Stimulated activated memory B cell treated with anti-CD40 and anti-IgM and Interleukin-4, amounts not matched to agents 10 μg/mL and 1 μg/mL and 100 μg/mL, for 72 hours (primary cell): ENCODE measurements around the gene MYO18A.
"Not testable (repeated sequence)": the region's sequence is repeated elsewhere in the genome, so short reads cannot be mapped to it uniquely, and the experiment has no call there.

Experiments used
- ATAC-seq: fragments of 150-1000 bp; cut with Tn5 transposase; 2 replicates; pipeline ENCODE4 v1.10.0; 2021
- H3K27ac Mint-ChIP-seq: one replicate; pipeline ENCODE4 v1.8.0; 2022; ENCODE audit warnings: mild to moderate bottlenecking, mixed read lengths
- H3K27me3 Mint-ChIP-seq: one replicate; pipeline ENCODE4 v1.8.0; 2022; ENCODE audit warnings: mixed read lengths
- H3K36me3 Mint-ChIP-seq: one replicate; pipeline ENCODE4 v1.8.0; 2022; ENCODE audit warnings: mixed read lengths
- H3K4me1 Mint-ChIP-seq: one replicate; pipeline ENCODE4 v1.8.0; 2022; ENCODE audit warnings: mixed read lengths
- H3K4me3 Mint-ChIP-seq: one replicate; pipeline ENCODE4 v1.8.0; 2022; ENCODE audit warnings: mild to moderate bottlenecking, moderate library complexity, mixed read lengths
- H3K9me3 Mint-ChIP-seq: one replicate; pipeline ENCODE4 v1.8.0; 2022; ENCODE audit warnings: mixed read lengths

MYO18A gene

DNA sequence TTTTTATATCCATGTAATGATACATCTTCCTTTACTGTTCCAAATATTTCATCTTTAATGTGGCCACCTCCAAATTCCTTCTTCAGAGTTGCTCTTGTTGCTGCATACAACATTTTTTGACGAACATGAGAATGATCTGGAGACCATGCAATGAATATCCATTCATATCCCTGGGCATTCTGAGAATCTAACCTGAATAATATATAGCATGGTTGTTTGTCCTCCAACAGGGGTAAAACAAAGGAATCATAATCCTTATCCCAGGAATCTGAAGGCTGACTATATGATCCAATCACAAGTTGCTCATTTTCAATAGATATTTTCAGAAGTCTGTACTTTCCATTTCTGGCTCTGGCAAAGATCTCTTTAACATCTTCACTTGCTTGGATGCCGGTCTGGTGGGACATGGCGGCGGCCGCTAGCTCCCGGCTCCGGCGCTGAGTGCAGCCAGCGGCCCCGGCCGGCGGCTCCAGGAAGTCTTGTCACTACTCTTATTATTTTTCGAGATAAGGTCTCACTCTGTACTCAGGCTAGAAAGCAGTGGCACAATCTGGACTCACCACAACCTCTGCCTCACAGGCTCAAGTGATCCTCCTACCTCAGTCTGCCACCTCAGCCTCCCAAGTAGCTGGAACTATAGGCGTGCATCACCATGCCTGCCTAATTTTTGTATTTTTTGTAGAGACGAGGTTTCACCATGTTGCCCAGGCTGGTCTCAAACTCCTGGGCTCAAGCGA, 24.0 kb upstream of the MYO18A start:
- H3K4me1 Mint-ChIP-seq, H3K9me3 Mint-ChIP-seq, H3K27ac Mint-ChIP-seq, H3K4me3 Mint-ChIP-seq, H3K36me3 Mint-ChIP-seq: not testable (repeated sequence)
- ATAC-seq, result peak; percentile 51
- H3K27me3 Mint-ChIP-seq, result peaks cover 15% of the 10 kb centered on the region

DNA sequence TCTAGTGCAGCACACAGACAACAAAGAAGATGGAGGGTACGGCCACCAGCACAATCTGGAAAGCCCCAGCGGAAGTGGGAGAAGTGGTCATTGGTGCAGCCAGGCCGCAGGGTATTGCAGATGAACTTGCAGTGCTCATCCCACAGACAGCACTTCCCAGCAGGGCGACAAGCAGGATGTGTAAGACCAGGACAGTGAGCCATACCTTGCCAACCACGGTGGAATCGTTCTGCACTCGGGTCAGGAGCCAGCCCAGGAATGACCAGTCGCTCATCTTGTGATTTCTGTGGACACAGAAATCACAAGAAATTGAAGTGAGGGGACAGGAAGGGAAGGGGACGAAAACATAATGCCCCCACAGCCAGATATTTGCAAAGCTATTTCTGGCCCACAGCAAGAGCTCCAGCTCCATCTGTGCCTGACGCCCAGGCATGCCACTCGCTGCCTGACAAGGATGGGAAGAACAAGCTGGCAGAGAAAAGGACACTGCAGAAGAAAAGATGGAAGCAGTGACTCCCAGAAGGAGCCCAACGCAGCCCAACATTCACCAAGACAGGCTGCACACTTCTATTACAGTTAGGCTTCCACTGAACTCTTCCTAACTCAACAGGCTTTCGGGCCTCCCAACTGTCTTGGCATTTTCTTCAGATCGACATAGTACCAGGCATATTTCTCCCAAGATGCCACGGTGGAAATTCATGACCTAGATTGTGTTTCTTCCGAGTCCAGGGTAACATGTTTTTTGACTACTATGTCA, 17.5 kb upstream of the MYO18A start:
- ATAC-seq, result no peak
- H3K27me3 Mint-ChIP-seq, result no peaks in the 10 kb centered on the region
- H3K4me3 Mint-ChIP-seq, result no peak overlapping the region
- H3K9me3 Mint-ChIP-seq, result no peaks in the 10 kb centered on the region
- peaks cover 16% of the 10 kb centered on the region for H3K4me1 Mint-ChIP-seq
- no peaks in the 10 kb centered on the region for H3K36me3 Mint-ChIP-seq
- H3K27ac Mint-ChIP-seq, result no peak overlapping the region

DNA sequence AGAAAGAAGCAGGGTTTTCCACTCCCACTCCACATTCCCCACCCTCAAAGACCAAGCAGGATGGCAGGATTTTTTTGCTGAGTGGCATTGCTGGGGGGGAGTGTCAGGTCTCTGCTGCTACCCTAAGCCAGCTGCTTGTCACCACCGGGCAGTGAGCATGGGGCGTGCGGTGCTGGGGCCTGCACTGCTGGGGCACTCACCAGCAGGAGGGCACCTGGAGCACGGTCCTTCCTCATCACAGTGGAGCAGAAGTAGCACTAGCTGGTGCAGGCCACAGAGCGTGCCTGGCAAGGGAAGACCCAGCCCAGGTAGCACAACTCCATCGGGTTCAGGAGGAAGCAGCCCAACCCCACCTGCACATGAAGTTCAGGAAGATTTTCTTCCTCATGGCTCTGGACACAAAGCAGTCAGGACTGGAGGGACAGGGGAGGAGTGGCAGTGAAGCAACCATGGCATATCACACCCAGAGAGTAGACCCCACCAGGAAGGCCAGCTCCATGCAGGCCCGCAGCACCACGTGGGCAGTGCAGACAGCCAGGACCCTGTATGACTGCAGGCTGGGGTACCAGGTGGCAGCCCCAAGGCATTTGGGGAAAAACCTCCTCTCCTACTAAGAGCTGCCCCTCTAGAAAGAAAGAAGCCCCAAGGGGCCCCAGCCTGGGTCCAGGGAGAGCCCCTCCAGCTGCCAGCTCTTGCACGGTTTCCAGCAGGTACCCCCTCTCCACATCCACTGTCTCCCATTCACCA, 16.7 kb upstream of the MYO18A start:
- no peak for ATAC-seq
- Mint-ChIP-seq H3K4me3 (no peak overlapping the region), H3K27me3 (no peaks in the 10 kb centered on the region), H3K27ac (no peak overlapping the region), H3K9me3 (no peaks in the 10 kb centered on the region), H3K4me1 (peaks cover 16% of the 10 kb centered on the region), H3K36me3 (no peaks in the 10 kb centered on the region)

DNA sequence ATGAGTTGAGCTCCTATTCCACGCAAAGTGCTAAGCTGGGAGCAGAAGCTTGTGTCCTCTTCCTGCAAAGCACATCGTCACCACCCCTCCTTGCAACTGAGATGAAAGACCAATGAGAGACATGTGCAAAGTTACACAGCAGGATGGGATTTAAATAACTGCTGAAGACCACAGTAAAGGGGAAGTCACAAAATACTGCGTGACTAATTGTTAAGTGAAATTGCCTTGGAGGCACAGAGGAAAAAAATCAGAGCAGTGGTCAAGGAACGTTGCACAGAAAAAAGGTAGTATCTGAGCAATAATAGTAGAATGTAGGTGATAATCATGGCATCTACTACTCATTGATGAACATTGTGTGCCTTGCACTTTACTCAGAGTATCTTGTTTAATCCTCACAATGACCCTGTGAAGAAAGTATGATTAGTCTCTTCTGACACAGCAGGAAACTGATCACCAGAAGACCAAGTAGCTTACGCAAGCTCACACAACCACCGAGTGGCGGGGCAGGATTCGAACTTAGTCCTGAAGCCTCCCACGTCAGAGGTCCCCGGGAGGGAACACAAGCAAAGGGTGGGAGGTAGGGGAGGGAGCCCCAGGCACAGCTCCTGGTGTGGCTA, 15.4 kb upstream of the MYO18A start:
- no peaks in the 10 kb centered on the region for H3K27me3 Mint-ChIP-seq
- peaks cover 16% of the 10 kb centered on the region for H3K4me1 Mint-ChIP-seq
- no peaks in the 10 kb centered on the region for H3K9me3 Mint-ChIP-seq
- ATAC-seq, result peak; percentile 92
- H3K36me3 Mint-ChIP-seq, result no peaks in the 10 kb centered on the region
- peak overlapping the region; percentile 79 for H3K27ac Mint-ChIP-seq
- peak overlapping the region; percentile 58 for H3K4me3 Mint-ChIP-seq

DNA sequence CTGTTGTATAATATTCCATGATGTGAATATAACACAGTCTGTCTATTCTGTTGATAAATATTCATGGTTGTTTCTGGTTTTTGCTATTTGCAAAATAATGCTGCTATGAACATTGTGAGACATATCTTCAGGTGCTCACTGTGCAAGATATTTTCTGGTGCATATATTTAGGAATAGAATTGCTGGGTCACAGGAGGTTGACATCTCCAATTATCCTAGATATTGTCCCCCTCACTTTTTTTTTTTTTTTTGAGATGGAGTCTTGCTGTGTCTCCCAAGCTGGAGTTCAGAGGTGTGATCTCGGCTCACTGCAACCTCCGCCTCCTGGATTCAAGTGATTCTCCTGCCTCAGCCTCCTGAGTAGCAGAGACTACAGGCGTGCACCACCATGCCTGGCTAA, 14.5 kb upstream of the MYO18A start:
- ATAC-seq, result no peak
- Mint-ChIP-seq H3K27me3 (no peaks in the 10 kb centered on the region), H3K4me1 (peaks cover 16% of the 10 kb centered on the region), H3K36me3 (no peaks in the 10 kb centered on the region), H3K27ac (peak overlapping the region; percentile 79), H3K4me3 (no peak overlapping the region), H3K9me3 (no peaks in the 10 kb centered on the region)

DNA sequence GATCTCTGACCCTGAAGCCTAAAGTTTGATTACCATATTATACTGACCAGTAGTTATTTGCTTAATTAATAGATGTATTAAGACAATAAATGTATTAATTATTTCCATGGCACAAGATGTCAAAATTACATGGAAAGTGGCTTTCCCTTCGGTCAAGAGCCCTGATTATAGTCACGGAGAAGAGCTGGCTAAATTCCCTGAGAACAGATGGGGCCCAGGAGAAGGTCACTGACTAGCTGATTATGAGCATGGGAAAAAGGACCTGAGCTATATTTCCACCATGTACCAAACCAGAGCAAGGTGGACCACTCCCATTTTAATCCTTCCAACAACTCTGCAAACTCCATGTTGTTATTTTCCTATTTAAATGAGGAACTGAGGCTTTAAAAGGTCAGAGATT, 12.9 kb upstream of the MYO18A start:
- no peak for ATAC-seq
- Mint-ChIP-seq H3K27me3 (no peaks in the 10 kb centered on the region), H3K27ac (no peak overlapping the region), H3K9me3 (no peaks in the 10 kb centered on the region), H3K36me3 (no peaks in the 10 kb centered on the region), H3K4me3 (no peak overlapping the region), H3K4me1 (peaks cover 16% of the 10 kb centered on the region)

DNA sequence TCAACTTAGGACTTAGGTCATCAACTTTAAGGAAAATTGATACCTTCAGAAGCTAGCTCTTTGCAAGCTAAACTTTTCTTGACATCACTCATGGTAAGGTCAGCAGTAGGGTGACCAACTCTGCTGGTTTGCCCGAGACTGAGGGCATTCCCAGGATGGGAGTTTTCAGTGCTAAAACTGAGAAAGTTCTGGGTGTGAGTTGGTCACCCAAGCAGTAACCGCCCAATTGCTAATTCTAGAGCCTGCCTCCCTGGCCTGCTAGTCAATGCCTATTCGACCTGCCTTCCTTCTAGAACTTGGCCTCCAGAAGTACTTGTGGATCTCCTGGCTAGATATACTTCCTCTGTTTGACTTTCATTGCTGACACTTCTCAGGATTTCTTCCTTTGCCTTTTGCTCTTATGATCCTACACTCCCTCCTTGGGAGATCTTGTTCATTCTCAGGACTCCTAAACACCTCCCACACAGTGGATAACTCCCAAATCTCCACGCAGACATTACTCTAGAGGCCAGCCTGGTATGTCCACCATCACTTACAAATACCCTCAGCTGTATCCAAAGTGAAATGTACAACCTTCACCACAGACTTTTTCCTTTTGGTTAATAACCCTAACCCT, 10.5 kb upstream of the MYO18A start:
- no peak overlapping the region for H3K27ac Mint-ChIP-seq
- no peaks in the 10 kb centered on the region for H3K27me3 Mint-ChIP-seq
- no peak overlapping the region for H3K4me3 Mint-ChIP-seq
- peaks cover 9% of the 10 kb centered on the region for H3K4me1 Mint-ChIP-seq
- ATAC-seq, result no peak
- no peaks in the 10 kb centered on the region for H3K9me3 Mint-ChIP-seq
- no peaks in the 10 kb centered on the region for H3K36me3 Mint-ChIP-seq

DNA sequence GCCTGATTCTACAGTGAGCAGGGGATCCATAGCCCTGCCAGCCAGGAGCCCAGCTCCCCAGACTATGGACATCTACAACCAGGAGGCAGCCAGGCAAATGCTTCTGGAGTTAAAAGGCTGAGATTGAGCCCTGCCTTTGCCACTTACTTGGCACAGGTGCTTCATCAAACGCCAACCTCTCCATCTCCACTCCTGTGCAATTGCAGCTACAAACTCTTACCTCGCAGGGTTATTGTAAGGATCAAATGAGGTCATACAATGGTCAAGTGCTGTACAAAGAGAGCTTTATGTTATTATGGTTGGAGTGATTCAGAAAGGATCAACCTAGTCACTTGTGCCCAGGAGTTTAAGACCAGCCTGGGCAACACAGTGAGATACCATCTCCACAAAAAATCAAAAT, 9.8 kb upstream of the MYO18A start:
- Mint-ChIP-seq H3K4me3 (no peak overlapping the region), H3K4me1 (peaks cover 2% of the 10 kb centered on the region), H3K27ac (no peak overlapping the region), H3K27me3 (no peaks in the 10 kb centered on the region), H3K9me3 (no peaks in the 10 kb centered on the region), H3K36me3 (no peaks in the 10 kb centered on the region)
- no peak for ATAC-seq

DNA sequence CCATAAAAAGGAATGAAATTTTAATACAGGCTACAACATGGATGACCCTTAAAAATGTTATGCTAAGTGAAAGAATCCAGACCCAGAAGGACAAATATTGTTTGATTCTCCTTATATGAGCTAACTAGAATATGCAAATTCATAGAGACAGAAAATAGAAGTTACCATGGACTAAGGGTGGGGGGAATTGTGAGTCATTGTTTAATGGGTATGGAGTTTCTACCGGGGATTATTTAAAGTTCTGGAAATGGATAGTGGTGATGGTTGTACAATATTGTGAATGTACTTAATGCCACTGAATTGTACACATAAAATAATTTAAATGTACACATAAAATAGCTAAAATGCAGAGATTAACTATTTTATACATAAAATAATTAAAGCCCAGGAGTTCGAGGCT, 9.2 kb upstream of the MYO18A start:
- Mint-ChIP-seq H3K9me3 (no peaks in the 10 kb centered on the region), H3K27ac (no peak overlapping the region), H3K27me3 (no peaks in the 10 kb centered on the region), H3K4me3 (no peak overlapping the region), H3K36me3 (no peaks in the 10 kb centered on the region), H3K4me1 (no peaks in the 10 kb centered on the region)
- no peak for ATAC-seq

DNA sequence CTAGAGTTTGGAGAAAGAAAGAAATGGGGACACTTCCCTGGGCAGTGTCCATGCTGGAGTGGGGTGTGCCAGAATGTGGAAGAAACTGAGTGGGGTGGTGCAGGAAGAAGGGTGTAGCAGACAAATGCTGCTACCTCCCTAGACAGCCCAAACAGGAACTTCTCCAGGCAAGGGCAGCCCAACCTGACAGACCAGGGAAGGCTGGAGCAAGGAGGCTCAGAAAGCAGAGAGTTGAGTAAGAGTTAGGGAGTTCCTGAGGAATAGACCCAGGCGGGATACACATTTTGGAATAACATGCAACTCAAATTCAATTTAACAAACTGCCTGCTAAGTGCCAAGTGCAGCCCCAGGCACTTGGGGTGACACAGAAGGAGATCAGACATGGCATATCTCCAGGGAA, 1.0 kb upstream of the MYO18A start:
- Mint-ChIP-seq H3K4me3 (no peak overlapping the region), H3K9me3 (no peaks in the 10 kb centered on the region)

DNA sequence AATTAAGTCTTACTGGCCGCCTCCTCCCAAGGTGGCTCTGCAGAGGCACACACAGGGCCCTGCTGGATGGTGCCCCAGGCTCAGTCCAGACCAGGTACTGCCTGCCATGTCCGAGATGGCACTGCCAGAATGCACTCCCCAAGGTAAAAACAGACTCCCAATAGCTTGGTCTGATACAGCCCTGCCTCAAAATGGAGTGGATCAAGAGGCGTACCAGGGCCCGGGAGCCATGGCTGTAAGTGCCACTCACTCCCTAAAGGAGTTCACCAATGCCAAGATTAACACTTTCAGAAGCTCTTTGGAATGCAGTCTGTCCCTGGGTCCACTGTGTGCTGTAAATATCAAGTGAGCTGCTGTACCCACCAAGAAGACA, 576 bp upstream of the MYO18A start:
- peak overlapping the region; percentile 72 for H3K4me3 Mint-ChIP-seq
- peaks cover 47% of the 10 kb centered on the region for H3K4me1 Mint-ChIP-seq
- no peak for ATAC-seq
- H3K36me3 Mint-ChIP-seq, result no peaks in the 10 kb centered on the region
- peak overlapping the region; percentile 72 for H3K27ac Mint-ChIP-seq
- no peaks in the 10 kb centered on the region for H3K9me3 Mint-ChIP-seq
- H3K27me3 Mint-ChIP-seq, result no peaks in the 10 kb centered on the region

More for the DNA sequence above, 1.0 kb upstream of the MYO18A start:
- no peaks in the 10 kb centered on the region for H3K36me3 Mint-ChIP-seq
- no peak for ATAC-seq
- peaks cover 42% of the 10 kb centered on the region for H3K4me1 Mint-ChIP-seq
- H3K27ac Mint-ChIP-seq, result no peak overlapping the region
- H3K27me3 Mint-ChIP-seq, result no peaks in the 10 kb centered on the region

DNA sequence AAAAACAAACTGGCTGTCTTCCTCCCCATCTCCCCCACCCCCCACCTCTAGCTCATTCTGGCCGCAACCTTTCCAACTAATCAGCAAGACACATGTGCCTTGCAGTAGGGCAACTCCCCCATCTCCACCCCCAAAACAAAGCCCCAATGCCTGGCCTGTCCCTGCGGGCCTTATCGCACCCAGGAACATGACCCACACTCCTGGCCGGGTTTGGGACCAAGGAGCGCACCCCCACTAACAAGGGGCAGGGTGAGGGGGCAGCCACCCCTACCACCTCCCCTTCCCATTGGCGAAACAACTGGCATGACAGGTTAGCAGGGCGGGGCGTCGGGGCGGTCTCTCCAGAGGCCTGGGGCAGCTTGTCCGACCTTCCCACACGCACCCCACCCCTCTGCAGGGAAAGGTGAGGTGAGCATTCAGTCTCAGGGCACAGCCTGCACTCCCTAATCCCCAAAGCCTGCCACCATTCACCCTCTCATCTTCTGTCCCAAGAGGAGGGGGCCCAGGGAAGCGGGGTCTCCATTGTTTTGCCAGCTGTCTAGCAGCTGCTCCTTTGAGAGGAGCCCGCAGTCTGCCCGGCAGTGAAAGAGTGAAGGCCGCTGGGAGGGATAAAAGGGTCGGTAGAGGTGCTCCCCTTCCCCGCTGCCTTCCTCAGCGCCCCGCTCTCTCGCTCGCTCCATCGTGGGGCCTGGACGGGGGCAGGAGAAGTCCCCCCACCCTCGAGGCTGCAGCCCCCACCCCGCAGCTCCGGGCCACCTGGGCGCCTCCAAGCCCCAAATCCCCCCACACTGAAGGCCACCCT, 765 bp downstream of the MYO18A start:
- Mint-ChIP-seq H3K27ac (no peak overlapping the region), H3K27me3 (no peaks in the 10 kb centered on the region), H3K4me3 (peak overlapping the region; percentile 71), H3K36me3 (no peaks in the 10 kb centered on the region), H3K9me3 (no peaks in the 10 kb centered on the region), H3K4me1 (peaks cover 47% of the 10 kb centered on the region)
- ATAC-seq, result peak; percentile 1

DNA sequence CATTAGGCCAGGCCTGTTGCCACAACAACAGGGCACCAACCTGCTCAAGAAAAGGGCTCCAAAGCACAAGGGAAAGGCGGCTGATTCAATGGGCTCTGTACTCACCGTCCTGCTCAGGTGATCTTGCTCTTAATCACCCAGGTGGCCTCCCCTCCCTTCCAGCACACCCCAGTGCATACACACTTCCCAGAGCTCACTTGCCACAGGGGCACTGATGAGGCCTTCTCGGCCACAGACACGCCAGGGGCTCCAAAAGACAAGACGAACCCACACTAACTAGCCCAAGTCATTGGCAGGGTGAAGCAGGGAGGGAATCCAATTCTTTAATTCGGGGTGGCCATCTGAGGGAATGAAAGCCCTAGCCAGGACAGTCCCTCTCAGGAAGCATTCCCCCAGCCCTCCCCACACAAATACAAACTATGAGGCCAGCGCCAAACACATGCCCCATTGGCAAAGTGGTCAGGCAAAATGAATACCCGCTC, 1.4 kb downstream of the MYO18A start:
- peaks cover 47% of the 10 kb centered on the region for H3K4me1 Mint-ChIP-seq
- no peak overlapping the region for H3K27ac Mint-ChIP-seq
- ATAC-seq, result no peak

More for the DNA sequence above, 1.4 kb downstream of the MYO18A start:
- Mint-ChIP-seq H3K4me3 (peak overlapping the region; percentile 9), H3K27me3 (no peaks in the 10 kb centered on the region), H3K36me3 (no peaks in the 10 kb centered on the region), H3K9me3 (no peaks in the 10 kb centered on the region)
